GM19099 (cell line): Measurements from ENCODE around the gene RNF14.

ENCODE experiments used
- POLR2A ChIP-seq: IDR thresholded peaks from 3 replicates; pipeline ENCODE4 v1.6.1; 2011; ENCODE audit warnings: low read depth; ENCODE audit not compliant: insufficient read length; ENCODE audit errors: extremely low read depth

RNF14 gene

GRCh38 chr5:141960449-141961323 is 8.2 kb upstream of the RNF14 start:
- TF ChIP-seq POLR2A, result no peak

- TF ChIP-seq POLR2A, result no peak
Observed at GRCh38 chr5:141961466-141961865, 7.4 kb upstream of the RNF14 start.

- no peak for TF ChIP-seq POLR2A
Observed at GRCh38 chr5:141963701-141964100, 5.2 kb upstream of the RNF14 start.

- no peak for TF ChIP-seq POLR2A
Observed at GRCh38 chr5:141965071-141965470, 3.8 kb upstream of the RNF14 start.

- TF ChIP-seq POLR2A, result no peak
Observed at GRCh38 chr5:141966275-141966962, 2.5 kb upstream of the RNF14 start.

GRCh38 chr5:141966963-141967333 is 2.0 kb upstream of the RNF14 start:
- no peak for TF ChIP-seq POLR2A

GRCh38 chr5:141969783-141970771 is 1.2 kb downstream of the RNF14 start:
- no peak for TF ChIP-seq POLR2A

- TF ChIP-seq POLR2A, result no peak
Observed at GRCh38 chr5:141973871-141974595, 5.1 kb downstream of the RNF14 start.

GRCh38 chr5:141976176-141976575 is 7.3 kb downstream of the RNF14 start:
- no peak for TF ChIP-seq POLR2A

GRCh38 chr5:141978389-141978788 is 9.5 kb downstream of the RNF14 start:
- TF ChIP-seq POLR2A, result no peak

- TF ChIP-seq POLR2A, result no peak
Observed at GRCh38 chr5:141982626-141983025, 13.7 kb downstream of the RNF14 start.

GRCh38 chr5:141986072-141986471 is 17.2 kb downstream of the RNF14 start:
- no peak for TF ChIP-seq POLR2A

GRCh38 chr5:141989720-141990119 is 20.8 kb downstream of the RNF14 start:
- no peak for TF ChIP-seq POLR2A

- no peak for TF ChIP-seq POLR2A
Observed at GRCh38 chr5:141992349-141992963, 23.6 kb downstream of the RNF14 start.
